Renal cortical epithelial cell (primary cell): ENCODE data around the gene KDM4F. TPM values are rescaled to one million over a fixed set of nuclear protein-coding genes. Genes with fewer than 3 reads are reported as not detected.

Experiments
- DNase-seq: peaks from one replicate; pipeline ENCODE4 v3.0.0-alpha.2; 2011; ENCODE audit warnings: low read depth
- total RNA-seq: library from RNA; depleted of rRNA; stranded (reverse); fragments of >200 nt; gene quantifications from 2 replicates; pipeline ENCODE4 v1.2.3, GENCODE V29; 2014

Gene KDM4F
- total RNA-seq, 1 donor from 2014 or later, result not detected

DNA sequence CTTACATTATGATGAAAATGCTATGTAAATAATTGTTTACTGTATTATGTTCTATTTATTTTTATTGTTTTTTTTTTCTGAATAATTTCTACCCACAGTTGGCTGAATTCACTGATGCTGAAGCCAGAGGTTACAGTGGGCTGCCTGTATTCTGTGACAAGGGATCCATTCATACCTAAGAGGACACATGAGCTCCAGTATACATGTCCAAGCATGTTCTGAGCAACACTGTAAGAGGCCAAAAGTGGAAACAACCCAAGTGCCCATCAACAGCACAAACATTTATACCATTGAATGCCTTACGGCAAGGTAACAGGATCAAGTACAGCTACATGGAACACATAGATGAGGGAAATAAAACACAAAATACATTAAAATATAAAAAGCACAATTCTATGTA, 16.1 kb downstream of the KDM4F start:
- no peak for DNase-seq

DNA sequence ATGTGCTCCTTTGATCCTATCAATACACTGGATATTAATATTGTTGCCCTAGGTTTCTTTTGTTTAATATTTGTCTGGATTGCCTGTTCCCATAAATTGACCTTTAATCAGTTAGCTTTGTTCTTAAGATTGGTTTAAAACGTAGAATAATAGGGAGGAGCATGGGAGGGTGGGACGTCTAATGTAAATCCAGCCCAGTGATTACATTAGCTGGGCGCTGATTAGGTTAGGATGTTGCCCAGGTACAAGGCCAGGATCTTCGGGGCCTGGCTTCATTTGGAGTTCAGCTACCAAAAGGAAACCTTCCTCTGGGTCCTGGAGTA, 17.5 kb downstream of the KDM4F start, which contains the start of gene SRSF8:
Gene SRSF8, plus strand, starts transcription at position 204 of the 323 bp plus-strand sequence. CDS start 308 bp downstream, outside the sequence.
- DNase-seq, result peak; percentile 43

DNA sequence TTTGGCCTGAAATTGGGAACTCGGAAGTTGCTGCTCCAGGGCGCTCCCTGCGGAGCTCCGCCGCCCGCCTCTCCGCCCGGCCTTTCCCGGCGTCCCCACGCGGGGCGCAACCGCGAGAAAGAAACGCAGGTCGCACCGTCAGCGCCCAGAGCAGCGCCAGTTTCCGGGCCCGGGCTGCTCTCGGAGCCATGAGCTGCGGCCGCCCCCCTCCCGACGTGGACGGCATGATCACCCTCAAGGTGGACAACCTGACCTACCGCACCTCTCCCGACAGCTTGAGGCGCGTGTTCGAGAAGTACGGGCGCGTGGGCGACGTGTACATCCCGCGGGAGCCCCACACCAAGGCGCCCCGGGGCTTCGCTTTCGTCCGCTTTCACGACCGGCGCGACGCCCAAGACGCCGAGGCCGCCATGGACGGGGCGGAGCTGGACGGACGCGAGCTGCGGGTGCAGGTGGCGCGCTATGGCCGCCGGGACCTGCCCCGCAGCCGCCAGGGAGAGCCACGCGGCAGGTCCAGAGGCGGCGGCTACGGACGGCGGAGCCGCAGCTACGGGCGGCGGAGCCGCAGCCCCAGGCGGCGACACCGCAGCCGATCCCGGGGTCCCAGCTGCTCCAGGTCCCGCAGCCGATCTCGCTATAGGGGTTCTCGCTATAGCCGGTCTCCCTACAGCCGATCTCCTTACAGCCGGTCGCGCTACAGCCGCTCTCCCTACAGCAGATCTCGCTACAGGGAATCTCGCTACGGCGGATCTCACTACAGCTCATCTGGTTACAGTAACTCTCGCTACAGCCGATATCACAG, 18.0 kb downstream of the KDM4F start:
- peak; percentile 40 for DNase-seq

DNA sequence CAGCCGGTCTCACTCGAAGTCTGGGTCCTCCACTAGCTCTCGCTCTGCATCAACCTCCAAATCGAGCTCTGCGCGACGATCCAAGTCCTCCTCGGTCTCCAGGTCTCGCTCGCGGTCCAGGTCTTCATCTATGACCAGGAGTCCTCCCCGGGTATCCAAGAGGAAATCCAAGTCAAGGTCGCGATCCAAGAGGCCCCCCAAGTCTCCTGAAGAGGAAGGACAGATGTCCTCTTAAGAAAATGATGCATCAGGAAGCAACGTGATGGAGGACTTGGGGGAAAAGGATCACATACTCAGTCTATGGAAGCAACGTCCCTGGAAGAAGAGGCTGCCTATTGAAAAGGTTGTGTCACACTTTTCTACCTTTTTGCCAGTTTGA, 18.6 kb downstream of the KDM4F start:
- peak; percentile 23 for DNase-seq

DNA sequence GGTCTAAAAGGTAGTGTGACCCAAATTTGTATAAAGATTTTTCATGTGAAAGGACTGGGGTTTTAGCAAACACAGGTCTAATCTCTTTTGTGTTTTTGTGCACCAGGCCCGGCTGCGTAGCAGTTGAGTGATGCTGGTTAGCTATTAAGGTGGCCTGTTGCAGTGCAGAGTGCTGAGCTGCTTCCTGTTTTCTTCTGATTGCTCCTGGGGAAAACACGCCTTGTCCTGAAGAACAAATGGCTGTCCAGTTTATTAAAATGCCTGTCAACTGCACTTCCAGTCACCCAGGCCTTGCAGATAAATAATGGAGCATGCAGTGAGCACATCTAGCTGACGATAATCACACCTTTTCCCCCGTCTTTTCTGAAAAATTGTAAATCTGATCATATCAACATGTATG, 19.3 kb downstream of the KDM4F start:
- DNase-seq, result peak; percentile 98

DNA sequence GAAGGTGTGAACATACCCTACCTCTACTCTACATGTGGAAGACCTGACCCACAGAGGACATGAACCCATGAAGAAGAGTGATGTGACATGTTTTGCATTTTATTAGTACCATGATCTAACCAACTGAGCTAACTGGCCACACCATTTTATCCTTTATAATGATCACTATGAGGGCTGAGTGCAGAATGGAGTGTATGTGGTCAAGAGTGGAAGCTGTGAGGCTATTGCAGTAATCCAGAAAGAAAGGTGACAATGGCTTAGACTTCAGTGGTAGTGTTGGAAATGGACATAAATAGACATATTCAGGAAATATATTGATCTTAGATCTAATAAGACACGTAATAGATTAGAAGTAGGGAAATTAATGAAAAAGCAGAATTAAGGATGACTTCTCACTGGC, 21.2 kb downstream of the KDM4F start:
- no peak for DNase-seq

DNA sequence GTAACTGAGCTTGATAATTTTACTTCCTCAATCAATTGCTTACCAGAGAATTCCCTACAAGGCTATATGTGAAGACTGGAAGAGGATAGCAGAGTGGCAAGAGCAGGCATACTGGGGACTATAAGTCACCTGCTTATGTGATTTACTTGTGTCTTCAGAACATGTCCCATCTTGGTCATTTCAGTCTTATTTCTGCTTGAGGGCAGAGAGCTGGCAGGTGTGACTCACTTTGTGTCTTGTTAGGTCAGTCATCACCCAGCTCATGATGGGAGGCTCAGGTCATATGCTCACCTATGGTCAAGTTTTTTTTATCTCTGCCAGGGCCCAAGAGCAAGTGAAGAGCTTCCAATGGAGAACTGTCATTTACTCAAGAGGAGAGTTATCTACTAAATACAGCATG, 23.7 kb downstream of the KDM4F start:
- peak; percentile 38 for DNase-seq

DNA sequence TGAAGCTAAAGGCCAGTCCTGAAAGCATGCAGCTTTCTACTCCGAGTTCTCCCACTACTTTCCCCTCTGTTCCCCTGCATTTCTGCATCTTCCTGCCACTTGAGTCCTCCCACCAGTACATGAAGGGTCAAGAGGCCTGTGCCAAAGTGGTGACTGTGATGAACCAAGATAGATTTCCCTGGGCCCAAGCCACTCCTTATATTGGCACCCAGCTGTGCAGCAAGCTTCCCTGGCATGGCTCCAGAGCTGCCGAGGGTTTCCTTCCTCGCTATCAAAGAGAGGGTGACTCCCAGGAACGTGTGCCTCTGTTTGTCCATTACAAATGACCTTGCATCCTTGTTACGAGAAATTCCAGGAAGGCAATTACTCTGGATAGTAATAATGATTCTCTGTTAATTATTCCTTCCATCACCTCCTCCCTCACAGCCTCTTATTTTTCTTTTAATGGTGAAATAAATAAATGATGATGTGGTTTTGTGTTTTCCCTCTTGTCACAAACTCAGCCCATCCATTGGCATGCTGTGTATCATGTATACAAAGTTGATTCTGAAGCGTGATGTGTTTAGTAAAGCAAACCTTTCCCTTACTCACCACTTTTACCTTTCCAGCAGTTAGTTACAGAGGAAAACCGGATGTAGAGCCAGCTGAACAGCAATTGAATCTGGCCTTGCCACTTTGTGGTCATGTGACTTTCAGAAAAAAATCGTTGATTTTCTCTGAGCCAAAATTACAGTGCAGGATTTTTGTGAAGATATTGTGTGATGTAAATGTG, 25.8 kb downstream of the KDM4F start:
- peak; percentile 95 for DNase-seq

DNA sequence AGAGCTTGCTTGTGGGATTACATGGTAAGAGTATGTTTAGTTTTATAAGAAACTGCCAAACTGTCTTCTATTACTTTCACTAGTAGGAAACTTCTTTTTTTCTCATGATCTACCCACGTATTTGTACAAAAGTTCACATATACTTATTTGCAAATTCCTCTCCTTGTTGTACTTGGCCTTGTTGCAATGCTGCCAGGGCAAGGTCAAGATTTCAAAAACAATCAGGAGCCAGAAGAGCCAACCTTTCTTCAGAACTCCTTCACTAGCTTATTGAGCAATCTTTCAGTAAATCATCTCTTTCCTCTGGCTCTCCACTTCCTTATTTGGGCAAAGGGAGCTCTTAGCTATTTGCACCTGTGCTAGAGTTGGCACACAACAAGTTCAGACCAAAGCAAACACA, 27.2 kb downstream of the KDM4F start:
- DNase-seq, result peak; percentile 100

DNA sequence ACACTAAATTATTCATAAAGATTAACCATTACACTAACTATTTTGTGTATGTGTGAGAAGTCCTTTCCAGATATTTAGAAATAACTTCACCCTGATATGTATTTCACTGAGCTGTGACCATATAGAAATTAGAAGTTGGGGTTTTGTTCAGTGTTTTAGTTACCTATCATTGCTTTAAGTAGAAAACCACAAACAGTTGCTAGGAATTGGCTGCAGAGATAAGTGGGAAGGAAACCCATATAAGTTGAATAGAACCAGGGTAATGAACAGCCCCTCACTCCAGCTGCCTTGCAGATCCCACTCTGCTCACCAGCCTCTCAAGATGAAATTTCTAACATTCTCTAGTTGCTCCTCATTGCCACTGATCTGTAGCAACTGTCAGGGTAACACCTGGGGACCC, 27.8 kb downstream of the KDM4F start:
- no peak for DNase-seq

DNA sequence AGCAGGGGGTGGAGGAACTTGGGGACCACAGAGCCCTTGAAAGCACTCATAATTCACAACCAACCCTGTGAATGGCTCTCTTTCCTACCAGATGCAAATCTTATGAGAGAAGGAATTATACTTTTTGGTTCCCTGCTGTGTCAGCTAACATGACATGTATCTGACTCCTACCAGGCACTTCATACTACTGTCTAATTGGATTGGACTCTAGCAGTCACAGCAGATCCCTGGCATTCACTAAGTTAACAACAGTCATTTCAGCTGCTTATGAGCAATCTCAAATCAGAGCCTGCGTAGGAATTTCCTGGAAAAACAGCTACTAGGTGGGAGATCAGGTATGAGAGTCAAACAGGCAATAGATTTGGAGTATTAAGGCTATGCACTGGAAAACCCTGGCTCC, 29.3 kb downstream of the KDM4F start:
- peak; percentile 81 for DNase-seq

DNA sequence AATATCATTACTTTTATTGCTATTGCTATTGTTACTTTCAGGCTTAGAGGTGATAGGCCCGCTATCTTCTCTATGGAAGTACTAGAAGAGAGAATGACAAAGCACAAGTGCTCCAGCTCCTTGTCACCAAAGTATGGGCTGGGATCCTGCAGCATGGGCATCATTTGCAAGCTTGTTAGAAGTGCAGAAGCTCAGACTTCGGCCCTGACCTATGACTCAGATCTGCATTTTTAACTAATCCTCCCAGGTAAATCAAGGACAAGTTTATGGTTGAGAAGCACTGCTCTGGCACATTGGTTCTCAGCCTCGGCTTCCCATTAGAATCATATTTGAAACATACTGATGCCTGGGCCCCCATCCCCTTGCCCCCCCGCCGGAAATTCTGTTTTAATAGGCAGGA, 31.8 kb downstream of the KDM4F start:
- DNase-seq, result peak; percentile 66

DNA sequence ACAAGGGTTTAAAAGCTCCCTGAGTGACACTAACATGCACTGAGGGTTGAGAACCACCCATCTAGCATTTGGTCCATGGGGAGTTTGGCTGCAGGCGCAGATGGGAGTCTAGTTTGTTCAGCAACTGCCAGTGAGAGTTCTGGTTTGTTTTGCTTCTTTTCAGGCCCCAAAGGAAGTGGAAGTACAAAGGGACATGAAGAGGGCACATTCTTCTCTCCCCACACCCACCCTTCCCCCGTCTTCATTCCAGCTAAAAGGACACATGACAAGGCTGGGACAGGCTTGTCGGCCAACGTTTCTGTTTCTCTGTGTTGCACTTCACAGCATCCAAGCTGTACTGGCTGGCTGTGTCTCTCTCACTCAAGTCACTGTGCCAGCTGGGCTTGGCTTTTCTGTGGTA, 32.2 kb downstream of the KDM4F start:
- DNase-seq, result peak; percentile 67

DNA sequence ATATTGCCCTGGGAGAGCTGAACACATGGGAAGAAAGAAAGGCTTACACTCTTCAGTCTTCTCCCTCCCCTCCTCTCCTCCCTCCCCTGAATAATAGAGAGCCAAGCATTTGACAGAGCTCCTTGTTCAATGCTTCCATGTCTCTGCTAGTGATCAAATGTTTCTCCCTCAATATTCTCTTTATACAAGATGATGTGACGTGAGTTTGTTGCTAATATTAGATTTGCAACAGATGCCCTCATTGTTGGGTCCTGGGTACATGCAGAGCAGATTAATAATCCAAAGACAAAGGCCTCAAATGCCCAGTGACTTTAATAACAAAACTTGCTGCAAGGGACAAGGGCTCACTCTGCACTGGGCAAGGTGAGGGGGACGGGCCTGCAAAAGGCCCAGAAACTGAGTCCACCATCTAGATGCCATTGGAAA, 33.4 kb downstream of the KDM4F start:
- no peak for DNase-seq

DNA sequence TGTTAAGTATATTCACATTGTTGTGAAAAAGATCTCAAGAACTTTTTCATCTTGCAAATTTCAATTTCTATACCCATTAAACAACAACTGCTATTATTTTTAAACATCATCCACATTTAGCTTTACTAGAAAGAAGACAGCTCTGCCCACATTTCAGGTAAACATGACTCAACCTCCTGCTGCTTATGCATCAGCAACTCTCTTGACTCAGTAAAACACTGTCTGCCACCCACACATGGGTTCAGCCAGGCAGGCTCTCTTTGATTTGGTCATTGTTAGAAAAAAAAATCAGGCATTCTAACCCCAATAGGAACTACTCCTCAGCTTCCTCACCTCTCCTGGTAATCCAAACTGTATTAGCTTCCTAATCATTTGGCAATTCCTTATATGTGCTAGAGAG, 35.3 kb downstream of the KDM4F start:
- DNase-seq, result peak; percentile 98

DNA sequence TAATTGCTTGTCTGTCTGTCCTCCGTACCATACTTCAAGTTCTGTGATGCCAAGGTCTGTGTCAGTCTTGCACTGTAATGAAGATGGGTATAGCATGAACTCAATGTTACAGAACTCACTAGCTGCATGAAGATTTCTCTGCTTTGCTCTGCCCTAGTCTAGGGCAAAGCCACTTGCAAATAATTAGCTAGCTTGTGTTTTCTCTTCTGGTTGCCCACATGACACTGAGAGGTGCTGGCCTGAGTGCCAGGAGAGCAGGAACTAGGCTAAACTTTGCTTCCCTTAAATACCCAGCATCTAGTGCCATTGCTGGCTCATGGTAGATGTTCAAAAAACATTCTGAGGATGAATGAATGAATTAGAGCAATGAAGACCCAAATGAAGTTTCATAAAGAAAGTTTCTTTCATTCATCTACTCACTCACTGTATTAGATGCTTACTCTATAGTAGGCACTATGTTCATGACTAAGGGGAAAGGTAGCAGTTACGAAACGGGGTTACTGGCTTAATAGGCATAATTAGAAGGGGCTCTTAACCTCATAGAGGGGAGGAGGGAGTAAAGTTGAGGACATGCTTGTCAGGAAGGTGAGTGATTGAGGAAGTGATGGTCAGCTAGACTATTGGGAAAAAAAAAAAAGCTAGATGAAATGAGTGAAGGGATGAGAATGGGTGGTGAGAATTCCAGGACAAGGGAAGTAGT, 36.0 kb downstream of the KDM4F start:
- DNase-seq, result peak; percentile 93

DNA sequence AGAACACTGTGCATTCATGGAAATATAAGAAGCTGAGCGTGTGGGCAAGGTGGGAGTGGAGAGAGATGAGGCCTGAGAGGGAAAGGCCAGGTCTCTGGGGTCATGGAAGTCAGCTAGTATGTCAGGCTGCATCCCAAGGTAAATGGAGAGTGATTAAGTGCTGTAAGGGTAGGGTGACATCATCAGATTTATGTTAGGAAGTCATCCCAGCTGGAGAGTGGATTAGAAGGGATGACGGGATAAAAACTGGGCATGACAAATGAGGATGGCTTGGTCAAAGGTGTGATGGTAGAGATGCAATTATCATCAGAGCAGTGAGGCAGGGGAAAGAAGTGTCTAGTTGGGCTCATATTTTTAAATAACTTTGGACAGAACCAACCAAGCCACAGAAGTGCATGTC, 36.9 kb downstream of the KDM4F start:
- no peak for DNase-seq

DNA sequence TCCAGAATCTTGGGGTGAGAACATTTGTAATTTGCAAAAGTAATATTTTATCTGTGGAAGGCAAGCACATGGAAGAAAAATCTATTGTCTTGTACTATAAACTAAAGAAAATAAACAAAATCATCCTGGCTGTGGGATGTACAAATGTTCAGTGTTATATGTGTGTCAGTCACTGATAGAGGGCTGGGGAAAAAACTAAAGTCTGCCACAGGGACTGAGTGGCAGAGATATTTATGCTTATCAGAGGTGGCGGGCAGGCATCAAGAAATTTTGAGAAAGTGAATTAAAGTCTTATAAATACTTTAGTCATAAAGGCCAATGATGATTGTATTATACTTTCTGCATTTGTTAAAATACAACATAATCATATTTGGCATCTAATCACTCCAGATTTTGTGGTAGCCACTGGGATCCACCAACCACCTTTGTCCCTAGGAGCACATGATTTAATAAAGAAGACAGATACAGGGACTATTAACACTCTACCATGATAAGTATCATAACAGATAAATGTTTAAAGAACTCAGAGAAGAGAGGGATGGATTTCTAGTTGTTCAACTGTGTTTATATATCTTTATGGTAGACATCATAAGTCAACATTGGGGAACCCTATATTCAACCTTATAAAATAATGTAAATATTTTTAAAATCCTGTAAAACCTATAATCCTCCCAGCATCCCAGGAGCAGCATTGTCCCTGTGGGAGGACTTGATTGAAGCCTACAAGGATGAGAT, 37.8 kb downstream of the KDM4F start:
- no peak for DNase-seq

DNA sequence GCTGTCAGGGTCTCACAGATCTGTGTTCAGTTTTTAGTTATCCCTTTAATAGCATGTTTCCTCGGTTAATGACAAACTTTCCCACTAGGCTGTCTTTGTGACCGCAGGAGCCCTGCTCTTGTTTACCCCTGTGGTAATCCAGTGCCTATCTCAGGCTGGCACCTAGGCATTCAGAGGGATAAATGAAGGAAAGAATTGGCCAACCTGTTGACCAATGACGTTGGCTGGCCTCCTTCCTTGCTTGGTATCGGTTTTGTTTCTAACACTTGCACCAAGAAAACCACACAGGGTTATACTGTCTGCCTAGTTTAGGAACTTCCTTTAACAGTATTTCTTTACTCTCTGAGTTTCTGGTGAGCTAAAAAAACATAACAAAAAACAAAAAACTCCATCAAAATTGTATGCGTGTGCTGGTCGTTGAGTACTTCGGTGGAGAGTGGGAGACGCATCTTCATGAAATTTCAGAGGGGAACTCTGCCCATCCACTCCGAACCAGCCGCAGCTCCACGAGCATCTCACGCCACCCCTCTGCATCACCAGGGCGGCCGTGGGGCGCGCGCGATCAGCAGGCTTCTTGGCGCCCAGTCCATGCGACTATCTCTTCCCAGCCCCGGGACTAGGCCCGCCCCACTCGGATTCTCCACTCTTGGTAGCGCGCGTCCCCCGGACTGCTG, 39.9 kb downstream of the KDM4F start:
- DNase-seq, result peak; percentile 85

DNA sequence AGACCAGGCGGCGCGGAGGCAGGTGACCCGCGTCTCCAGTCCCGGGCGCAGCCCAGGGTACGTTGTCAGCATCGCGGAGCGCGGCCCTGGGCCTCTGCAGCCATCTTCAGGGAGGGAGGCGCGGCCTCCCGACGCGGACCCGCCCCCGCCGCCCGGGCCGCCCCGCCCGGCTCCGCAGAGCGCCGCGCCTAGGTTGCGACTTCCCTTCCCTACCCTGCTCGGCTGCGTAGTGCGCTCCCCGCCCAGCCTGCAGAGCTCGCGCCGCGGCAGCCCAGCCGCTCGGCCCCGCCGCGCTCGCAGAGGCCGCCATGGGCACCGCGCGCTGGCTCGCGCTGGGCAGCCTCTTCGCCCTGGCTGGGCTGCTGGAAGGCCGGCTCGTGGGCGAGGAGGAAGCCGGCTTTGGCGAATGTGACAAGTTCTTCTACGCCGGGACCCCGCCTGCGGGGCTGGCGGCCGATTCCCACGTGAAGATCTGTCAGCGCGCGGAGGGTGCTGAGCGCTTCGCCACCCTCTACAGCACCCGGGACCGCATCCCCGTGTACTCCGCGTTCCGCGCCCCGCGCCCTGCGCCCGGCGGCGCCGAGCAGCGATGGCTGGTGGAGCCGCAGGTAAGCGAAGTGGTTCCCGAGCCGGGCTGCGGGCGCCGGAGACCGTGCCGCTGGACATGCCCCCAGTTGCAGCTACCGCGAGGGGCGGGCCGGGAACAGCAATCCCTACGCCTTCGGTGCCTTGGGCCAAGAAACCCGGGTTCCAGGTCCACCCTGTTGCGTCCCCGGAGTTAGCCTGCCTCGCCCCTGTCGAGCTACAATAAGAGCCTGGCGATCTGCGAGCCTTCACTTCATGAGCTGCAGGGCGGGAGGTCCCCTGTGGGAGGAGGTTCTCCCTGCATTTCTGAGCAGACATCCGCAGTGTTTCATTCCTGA, 40.7 kb downstream of the KDM4F start, which contains the start of gene ENDOD1:
Gene ENDOD1, plus strand, starts transcription at position 227 of the 923 bp plus-strand sequence. Its CDS starts 82 bp downstream, at position 309.
- DNase-seq, result peak; percentile 57
